Epithelial cell of proximal tubule (primary cell): ENCODE results near the gene PKHD1. TPM values are rescaled to one million over a fixed set of nuclear protein-coding genes. Genes with fewer than 3 reads are reported as not detected.

Source experiments
- DNase-seq: peaks from one replicate; pipeline ENCODE4 v3.0.0-alpha.2; 2011; ENCODE audit warnings: low read depth
- H3K4me3 ChIP-seq: 2 replicates; pipeline ENCODE4 v1.5.1; 2011; ENCODE audit warnings: low read depth, mild to moderate bottlenecking, low read length
- total RNA-seq: library from RNA; depleted of rRNA; stranded (reverse); fragments of >200 nt; gene quantifications from 2 replicates; pipeline ENCODE4 v1.2.3, GENCODE V29; 2015
- TF ChIP-seq, protein P1 (sequence below): conservative IDR thresholded peaks from 2 replicates; pipeline ENCODE4 v1.5.1; 2012; ENCODE audit warnings: low read depth, mild to moderate bottlenecking, low read length

Gene PKHD1
- total RNA-seq, 1 donor from 2014 or later, result 1.7 TPM

DNA sequence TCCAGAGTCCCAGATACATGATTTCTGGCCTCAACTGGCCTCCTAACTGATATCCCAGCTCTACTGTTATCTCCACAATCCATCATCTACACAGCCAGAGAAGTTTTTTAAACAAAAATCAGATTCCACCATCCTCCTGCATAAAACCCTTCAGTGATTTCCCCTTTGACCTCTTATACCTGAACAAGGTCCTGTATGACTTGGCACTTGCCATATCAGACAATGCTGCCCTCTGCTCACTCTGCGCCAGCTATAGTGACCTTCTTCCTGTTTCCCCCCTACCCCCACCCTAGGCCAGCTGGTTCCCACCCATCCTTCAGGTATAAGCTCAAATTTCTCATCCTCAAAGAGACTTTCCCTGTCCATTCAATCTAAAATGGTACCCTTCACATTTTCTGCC, 322.2 kb downstream of the PKHD1 start:
- H3K4me3 ChIP-seq, result no peak overlapping the region
- TF ChIP-seq, protein P1, sequence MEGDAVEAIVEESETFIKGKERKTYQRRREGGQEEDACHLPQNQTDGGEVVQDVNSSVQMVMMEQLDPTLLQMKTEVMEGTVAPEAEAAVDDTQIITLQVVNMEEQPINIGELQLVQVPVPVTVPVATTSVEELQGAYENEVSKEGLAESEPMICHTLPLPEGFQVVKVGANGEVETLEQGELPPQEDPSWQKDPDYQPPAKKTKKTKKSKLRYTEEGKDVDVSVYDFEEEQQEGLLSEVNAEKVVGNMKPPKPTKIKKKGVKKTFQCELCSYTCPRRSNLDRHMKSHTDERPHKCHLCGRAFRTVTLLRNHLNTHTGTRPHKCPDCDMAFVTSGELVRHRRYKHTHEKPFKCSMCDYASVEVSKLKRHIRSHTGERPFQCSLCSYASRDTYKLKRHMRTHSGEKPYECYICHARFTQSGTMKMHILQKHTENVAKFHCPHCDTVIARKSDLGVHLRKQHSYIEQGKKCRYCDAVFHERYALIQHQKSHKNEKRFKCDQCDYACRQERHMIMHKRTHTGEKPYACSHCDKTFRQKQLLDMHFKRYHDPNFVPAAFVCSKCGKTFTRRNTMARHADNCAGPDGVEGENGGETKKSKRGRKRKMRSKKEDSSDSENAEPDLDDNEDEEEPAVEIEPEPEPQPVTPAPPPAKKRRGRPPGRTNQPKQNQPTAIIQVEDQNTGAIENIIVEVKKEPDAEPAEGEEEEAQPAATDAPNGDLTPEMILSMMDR, result no peak
- no peak for DNase-seq

DNA sequence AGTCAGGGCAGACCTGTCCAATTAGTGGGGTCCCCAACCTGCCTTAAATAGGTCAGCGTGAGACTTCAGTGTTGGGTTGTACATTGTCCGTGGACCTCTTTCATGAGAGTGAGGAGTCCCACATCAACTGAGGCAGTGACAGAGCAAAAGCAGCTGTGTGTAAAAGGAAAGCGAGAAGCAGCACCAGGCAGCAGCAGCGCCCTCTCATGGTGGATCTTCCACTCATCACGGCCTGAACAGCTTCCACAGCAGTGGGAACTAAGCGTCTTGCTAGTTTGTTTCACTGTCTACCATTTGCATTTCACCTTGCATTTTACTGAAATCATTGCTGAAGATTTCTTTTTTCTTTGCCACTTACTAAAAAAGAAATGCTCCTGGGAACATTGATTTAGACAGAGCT, 333.8 kb downstream of the PKHD1 start:
- TF ChIP-seq, protein P1, result peak; percentile 41
- H3K4me3 ChIP-seq, result no peak overlapping the region
- no peak for DNase-seq

DNA sequence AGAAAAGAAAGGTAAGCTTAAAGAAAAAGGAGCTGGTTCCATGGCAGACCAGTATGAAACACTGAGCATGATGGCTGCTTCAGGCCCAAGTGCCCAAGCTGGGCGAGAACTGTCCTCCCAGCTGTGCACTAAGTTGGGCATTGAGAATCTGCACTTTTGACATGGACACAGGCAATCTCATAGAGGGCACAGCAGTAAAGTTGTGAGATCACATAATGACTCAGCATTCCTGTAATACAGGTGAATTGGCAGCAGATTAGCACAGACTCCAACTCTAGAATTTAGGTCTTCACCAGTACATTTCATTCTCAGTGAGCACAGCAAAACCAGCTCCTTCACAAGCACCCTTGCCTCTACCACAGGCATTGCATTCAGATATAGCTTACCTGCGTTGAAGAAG, 343.4 kb downstream of the PKHD1 start:
- TF ChIP-seq, protein P1, result no peak
- no peak for DNase-seq
- H3K4me3 ChIP-seq, result no peak overlapping the region

DNA sequence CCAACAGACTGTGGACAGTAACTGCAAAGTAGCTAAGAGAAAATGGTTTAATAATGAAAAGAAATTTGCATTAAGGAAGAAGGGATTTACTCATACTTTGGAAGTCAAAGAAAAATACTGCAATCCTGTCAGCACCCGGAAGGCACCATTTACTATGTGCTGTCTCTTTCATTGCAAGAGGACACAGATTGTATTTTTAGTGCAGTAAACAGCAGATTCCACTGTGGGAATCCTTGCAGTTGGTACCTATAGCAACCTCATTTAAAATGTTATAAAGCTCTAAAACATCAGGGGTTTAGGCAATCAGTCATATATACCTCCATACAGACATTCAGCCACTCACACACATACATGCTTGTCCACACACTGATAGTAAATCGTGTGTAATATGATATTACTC, 346.8 kb downstream of the PKHD1 start:
- TF ChIP-seq, protein P1, result no peak
- DNase-seq, result no peak
- H3K4me3 ChIP-seq, result no peak overlapping the region

DNA sequence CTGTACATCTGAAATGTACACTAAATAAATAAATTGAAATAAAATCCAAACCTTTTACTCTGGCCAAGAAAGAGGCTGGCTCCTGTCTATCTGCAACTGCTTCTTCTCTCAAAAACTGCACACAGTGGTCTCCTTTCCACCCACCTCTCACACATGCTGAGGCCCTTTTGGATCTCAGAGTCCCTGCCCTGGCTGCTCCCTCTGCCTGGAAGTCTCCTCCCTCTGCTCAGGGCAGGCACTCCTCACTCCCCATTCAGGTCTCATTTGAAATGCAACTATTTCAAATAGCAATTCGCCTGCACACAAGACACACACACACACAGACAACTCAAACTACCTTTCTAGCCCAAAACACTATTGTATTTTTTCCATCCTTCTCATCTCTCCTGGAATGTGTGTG, 348.8 kb downstream of the PKHD1 start:
- no peak overlapping the region for H3K4me3 ChIP-seq
- no peak for DNase-seq
- TF ChIP-seq, protein P1, result no peak

DNA sequence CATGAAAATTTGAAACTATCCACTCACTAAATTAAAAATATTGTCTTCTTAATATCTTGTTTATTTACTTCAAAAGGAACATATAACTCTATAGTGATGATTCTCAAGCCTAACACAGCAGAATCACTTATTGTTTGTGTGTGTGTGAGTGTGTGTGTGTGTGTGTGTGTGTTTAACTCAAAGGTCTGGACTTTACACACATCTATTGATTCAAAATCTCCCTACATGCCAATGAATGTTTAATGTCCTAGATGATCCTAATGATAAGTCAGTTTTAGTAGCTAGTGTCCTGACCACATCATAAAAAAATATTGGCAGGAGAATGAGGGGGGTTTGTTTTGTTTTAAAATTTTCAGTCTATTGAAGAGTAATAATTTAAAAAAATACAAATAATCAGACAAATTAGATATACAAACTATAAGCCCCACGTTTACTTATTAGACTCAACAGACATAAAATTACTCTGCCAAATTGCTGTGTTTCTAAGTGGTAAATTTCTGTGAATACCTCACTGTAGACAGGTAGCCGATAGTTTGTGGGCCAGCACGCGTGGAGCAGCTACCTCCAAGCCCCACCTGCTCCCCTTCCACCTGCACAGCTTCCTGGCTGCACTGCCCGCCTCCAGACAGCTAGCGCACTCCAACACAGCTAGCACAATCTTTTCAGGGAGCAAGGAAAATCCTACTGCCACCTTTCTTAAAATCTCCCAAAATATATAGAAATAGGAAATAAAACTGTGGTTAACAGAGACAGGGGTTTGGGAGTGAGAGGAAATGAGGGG, 349.6 kb downstream of the PKHD1 start:
- TF ChIP-seq, protein P1, result no peak
- H3K4me3 ChIP-seq, result no peak overlapping the region
- no peak for DNase-seq

DNA sequence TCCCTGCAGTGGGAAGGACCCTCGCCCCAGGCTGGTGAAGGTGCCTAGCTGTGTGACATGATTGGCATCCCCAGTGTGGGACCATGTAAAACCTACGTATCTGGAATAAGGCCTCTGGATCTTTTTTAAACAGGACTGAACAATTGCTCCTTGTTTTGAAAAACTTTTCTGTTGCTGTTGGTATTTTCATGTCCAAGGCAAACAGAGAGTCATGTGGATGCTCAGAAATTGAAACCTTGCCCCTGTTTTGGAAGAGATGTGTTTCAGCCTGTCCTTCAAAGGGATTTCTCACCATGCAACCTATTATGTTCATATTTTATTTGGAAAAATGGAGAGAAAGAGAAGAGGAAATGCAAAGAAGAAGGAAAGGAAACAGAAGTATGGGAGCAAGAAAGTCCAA, 362.3 kb downstream of the PKHD1 start:
- DNase-seq, result no peak
- H3K4me3 ChIP-seq, result no peak overlapping the region
- TF ChIP-seq, protein P1, result no peak
